ENCODE data around the gene NPY4R2. TPM values are rescaled to one million over a fixed set of nuclear protein-coding genes. Genes with fewer than 3 reads are reported as not detected.
"Not testable (repeated sequence)": the region's sequence is repeated elsewhere in the genome, so short reads cannot be mapped to it uniquely, and the experiment has no call there.

Gene NPY4R2
- total RNA-seq = not detected

- not testable (repeated sequence) for DNase-seq (ENCODE audit: low spot score); H3K4me1 ChIP-seq (ENCODE audit: control insufficient read depth in 1 of 2, low read depth in 2 of 2); H3K9me3 ChIP-seq; H3K27me3 ChIP-seq (replicated peaks; ENCODE audit: insufficient read depth); H3K4me3 ChIP-seq; H3K27ac ChIP-seq; ATAC-seq (ENCODE audit: insufficient number of reproducible peaks, low FRiP score, low read depth); H3K36me3 ChIP-seq
These were observed at the start of gene NPY4R2 for GRCh38 chr10:47918475-47918874. NPY4R2 (plus strand) TSS chr10:47918662; CDS start chr10:47921988, 3,326 bp downstream.

GRCh38 chr10:47870887-47871286, 47.6 kb upstream of the NPY4R2 start:
- H3K36me3 ChIP-seq; ATAC-seq (ENCODE audit: insufficient number of reproducible peaks, low FRiP score, low read depth); H3K9me3 ChIP-seq; H3K27ac ChIP-seq; H3K4me1 ChIP-seq (ENCODE audit: control insufficient read depth in 1 of 2, low read depth in 2 of 2); H3K27me3 ChIP-seq (replicated peaks; ENCODE audit: insufficient read depth); H3K4me3 ChIP-seq; DNase-seq (ENCODE audit: low spot score): not testable (repeated sequence)

- not testable (repeated sequence) for ATAC-seq (ENCODE audit: insufficient number of reproducible peaks, low FRiP score, low read depth); H3K9me3 ChIP-seq; H3K27ac ChIP-seq; H3K36me3 ChIP-seq; H3K4me3 ChIP-seq; H3K4me1 ChIP-seq (ENCODE audit: control insufficient read depth in 1 of 2, low read depth in 2 of 2); H3K27me3 ChIP-seq (replicated peaks; ENCODE audit: insufficient read depth); DNase-seq (ENCODE audit: low spot score)
These were observed 46.8 kb upstream of the NPY4R2 start for GRCh38 chr10:47871485-47872180.

- H3K27ac ChIP-seq; ATAC-seq (ENCODE audit: insufficient number of reproducible peaks, low FRiP score, low read depth); DNase-seq (ENCODE audit: low spot score); H3K27me3 ChIP-seq (replicated peaks; ENCODE audit: insufficient read depth); H3K4me3 ChIP-seq; H3K9me3 ChIP-seq; H3K4me1 ChIP-seq (ENCODE audit: control insufficient read depth in 1 of 2, low read depth in 2 of 2); H3K36me3 ChIP-seq: not testable (repeated sequence)
These were observed 46.2 kb upstream of the NPY4R2 start for GRCh38 chr10:47872236-47872635.

GRCh38 chr10:47884239-47884638, 34.2 kb upstream of the NPY4R2 start:
- DNase-seq (ENCODE audit: low spot score); H3K27ac ChIP-seq; ATAC-seq (ENCODE audit: insufficient number of reproducible peaks, low FRiP score, low read depth); H3K27me3 ChIP-seq (replicated peaks; ENCODE audit: insufficient read depth); H3K9me3 ChIP-seq; H3K4me1 ChIP-seq (ENCODE audit: control insufficient read depth in 1 of 2, low read depth in 2 of 2); H3K36me3 ChIP-seq; H3K4me3 ChIP-seq: not testable (repeated sequence)

GRCh38 chr10:47884934-47885333, 33.5 kb upstream of the NPY4R2 start:
- ATAC-seq (ENCODE audit: insufficient number of reproducible peaks, low FRiP score, low read depth); H3K9me3 ChIP-seq; H3K4me3 ChIP-seq; H3K27me3 ChIP-seq (replicated peaks; ENCODE audit: insufficient read depth); DNase-seq (ENCODE audit: low spot score); H3K36me3 ChIP-seq; H3K27ac ChIP-seq; H3K4me1 ChIP-seq (ENCODE audit: control insufficient read depth in 1 of 2, low read depth in 2 of 2): not testable (repeated sequence)

GRCh38 chr10:47886356-47886755, 32.1 kb upstream of the NPY4R2 start:
- DNase-seq (ENCODE audit: low spot score) = not testable (repeated sequence)

GRCh38 chr10:47886827-47887226, 31.6 kb upstream of the NPY4R2 start:
- not testable (repeated sequence) for H3K27ac ChIP-seq; H3K4me3 ChIP-seq; H3K9me3 ChIP-seq; H3K36me3 ChIP-seq; DNase-seq (ENCODE audit: low spot score); H3K4me1 ChIP-seq (ENCODE audit: control insufficient read depth in 1 of 2, low read depth in 2 of 2); H3K27me3 ChIP-seq (replicated peaks; ENCODE audit: insufficient read depth); ATAC-seq (ENCODE audit: insufficient number of reproducible peaks, low FRiP score, low read depth)

More at GRCh38 chr10:47886356-47886755, 32.1 kb upstream of the NPY4R2 start:
- not testable (repeated sequence) for ATAC-seq (ENCODE audit: insufficient number of reproducible peaks, low FRiP score, low read depth); H3K27me3 ChIP-seq (replicated peaks; ENCODE audit: insufficient read depth); H3K27ac ChIP-seq; H3K9me3 ChIP-seq; H3K4me1 ChIP-seq (ENCODE audit: control insufficient read depth in 1 of 2, low read depth in 2 of 2); H3K36me3 ChIP-seq; H3K4me3 ChIP-seq

GRCh38 chr10:47890737-47891136, 27.7 kb upstream of the NPY4R2 start:
- not testable (repeated sequence) for ATAC-seq (ENCODE audit: insufficient number of reproducible peaks, low FRiP score, low read depth); H3K9me3 ChIP-seq; H3K4me3 ChIP-seq; H3K36me3 ChIP-seq; H3K27ac ChIP-seq; H3K4me1 ChIP-seq (ENCODE audit: control insufficient read depth in 1 of 2, low read depth in 2 of 2); H3K27me3 ChIP-seq (replicated peaks; ENCODE audit: insufficient read depth); DNase-seq (ENCODE audit: low spot score)

- DNase-seq (ENCODE audit: low spot score); H3K27me3 ChIP-seq (replicated peaks; ENCODE audit: insufficient read depth); H3K9me3 ChIP-seq; H3K4me1 ChIP-seq (ENCODE audit: control insufficient read depth in 1 of 2, low read depth in 2 of 2); ATAC-seq (ENCODE audit: insufficient number of reproducible peaks, low FRiP score, low read depth); H3K4me3 ChIP-seq; H3K36me3 ChIP-seq; H3K27ac ChIP-seq: not testable (repeated sequence)
These were observed 25.8 kb upstream of the NPY4R2 start for GRCh38 chr10:47892494-47893261.

GRCh38 chr10:47894571-47894970, 23.9 kb upstream of the NPY4R2 start:
- not testable (repeated sequence) for H3K9me3 ChIP-seq; H3K4me1 ChIP-seq (ENCODE audit: control insufficient read depth in 1 of 2, low read depth in 2 of 2); H3K36me3 ChIP-seq; H3K4me3 ChIP-seq; DNase-seq (ENCODE audit: low spot score); H3K27me3 ChIP-seq (replicated peaks; ENCODE audit: insufficient read depth); ATAC-seq (ENCODE audit: insufficient number of reproducible peaks, low FRiP score, low read depth); H3K27ac ChIP-seq

GRCh38 chr10:47897813-47898212, 20.6 kb upstream of the NPY4R2 start:
- H3K4me1 ChIP-seq (ENCODE audit: control insufficient read depth in 1 of 2, low read depth in 2 of 2); DNase-seq (ENCODE audit: low spot score); H3K27me3 ChIP-seq (replicated peaks; ENCODE audit: insufficient read depth); H3K27ac ChIP-seq; H3K36me3 ChIP-seq; ATAC-seq (ENCODE audit: insufficient number of reproducible peaks, low FRiP score, low read depth); H3K9me3 ChIP-seq; H3K4me3 ChIP-seq: not testable (repeated sequence)
